Neural cell (in vitro differentiated cells): ENCODE measurements around the gene GRIA3.

ENCODE experiments used
- CTCF ChIP-seq: fragments of 450-650 bp; IDR thresholded peaks from 2 replicates; pipeline ENCODE4 v1.5.1; 2014; ENCODE audit warnings: antibody characterized with exemption, mild to moderate bottlenecking, moderate library complexity; ENCODE audit not compliant: poor library complexity, severe bottlenecking
- EP300 ChIP-seq: fragments of 450-650 bp; conservative IDR thresholded peaks from 2 replicates; pipeline ENCODE4 v1.6.1; 2014; ENCODE audit warnings: antibody characterized with exemption, mild to moderate bottlenecking, moderate library complexity; ENCODE audit not compliant: poor library complexity, severe bottlenecking
- EZH2 ChIP-seq: fragments of 200-600, 300-800 bp; shearing (Covaris generic), sonication (generic); IDR thresholded peaks from 2 replicates; pipeline ENCODE4 v1.6.1; 2014; ENCODE audit warnings: antibody characterized with exemption, low read length, borderline replicate concordance, mild to moderate bottlenecking; ENCODE audit not compliant: insufficient read depth, poor library complexity, severe bottlenecking
- POLR2AphosphoS5 ChIP-seq: IDR thresholded peaks from 2 replicates; pipeline ENCODE4 v1.6.1; 2012
- RAD21 ChIP-seq: fragments of 450-650 bp; conservative IDR thresholded peaks from 2 replicates; pipeline ENCODE4 v1.6.1; 2014; ENCODE audit warnings: antibody characterized with exemption, mild to moderate bottlenecking, moderate library complexity
- REST ChIP-seq: IDR thresholded peaks from 2 replicates; pipeline ENCODE4 v1.6.1; 2012; ENCODE audit warnings: borderline replicate concordance
- SMC3 ChIP-seq: fragments of 450-650 bp; conservative IDR thresholded peaks from 2 replicates; pipeline ENCODE4 v1.6.1; 2014; ENCODE audit warnings: antibody characterized with exemption, mild to moderate bottlenecking, moderate library complexity; ENCODE audit not compliant: poor library complexity
- TAF1 ChIP-seq: IDR thresholded peaks from 2 replicates; pipeline ENCODE4 v1.6.1; 2012; ENCODE audit warnings: low read depth

GRCh38 chrX:123171781-123172180 lies 12.3 kb upstream of the GRIA3 start:
- TF ChIP-seq CTCF (no peak), REST (no peak), POLR2AphosphoS5 (no peak), EP300 (no peak), EZH2 (no peak), RAD21 (no peak), TAF1 (no peak), SMC3 (no peak)
